Suprapubic skin (tissue), 3 donors: ENCODE results near the gene CEL.

Experiments used
- CTCF ChIP-seq, 2 donors: fragments of 200-600 bp in 1 of 2; fragments of 450-650 bp in 1 of 2; sonication (generic) in 1 of 2; IDR thresholded peaks; one replicate each; pipeline ENCODE4 v1.5.1; 2016 to 2019; ENCODE audit warnings: antibody characterized with exemption in 2 of 2, mild to moderate bottlenecking in 1 of 2, moderate library complexity in 1 of 2
- POLR2AphosphoS5 ChIP-seq, 3 donors: sonication (generic); formaldehyde crosslinking; IDR thresholded peaks; one replicate each; pipeline ENCODE4 v1.6.1; 2017; ENCODE audit warnings: antibody characterized with exemption in 3 of 3

DNA sequence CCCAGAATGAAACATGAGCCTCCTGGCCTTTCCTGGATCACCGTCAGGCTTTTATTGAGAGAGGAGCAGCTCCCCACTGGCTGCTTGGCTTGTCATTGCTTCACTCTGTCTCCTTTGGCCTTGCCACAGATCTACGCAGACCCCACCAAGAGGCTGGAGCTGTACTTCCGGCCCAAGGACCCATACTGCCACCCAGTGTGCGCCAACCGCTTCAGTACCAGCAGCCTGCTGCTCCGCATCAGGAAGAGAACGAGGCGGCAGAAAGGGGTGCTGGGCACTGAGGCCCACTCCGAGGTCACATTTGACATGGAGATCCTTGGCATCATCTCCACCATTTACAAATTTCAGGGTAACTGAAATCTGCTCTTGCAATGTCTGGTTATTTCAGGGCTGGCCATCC lies 19.8 kb upstream of the CEL start:
- no peak for TF ChIP-seq CTCF (IDR thresholded peaks at IDR 0.05)
- TF ChIP-seq POLR2AphosphoS5 (IDR thresholded peaks at IDR 0.05), result no peak
